ENCODE results near the gene FAM131C. TPM values are rescaled to one million over a fixed set of nuclear protein-coding genes. Genes with fewer than 3 reads are reported as not detected.
"Not testable (repeated sequence)": the region's sequence is repeated elsewhere in the genome, so short reads cannot be mapped to it uniquely, and the experiment has no call there.

FAM131C gene
- total and polyA plus RNA-seq, 2 experiments from 2014 or later = 0.71 to 1.3 TPM

DNA sequence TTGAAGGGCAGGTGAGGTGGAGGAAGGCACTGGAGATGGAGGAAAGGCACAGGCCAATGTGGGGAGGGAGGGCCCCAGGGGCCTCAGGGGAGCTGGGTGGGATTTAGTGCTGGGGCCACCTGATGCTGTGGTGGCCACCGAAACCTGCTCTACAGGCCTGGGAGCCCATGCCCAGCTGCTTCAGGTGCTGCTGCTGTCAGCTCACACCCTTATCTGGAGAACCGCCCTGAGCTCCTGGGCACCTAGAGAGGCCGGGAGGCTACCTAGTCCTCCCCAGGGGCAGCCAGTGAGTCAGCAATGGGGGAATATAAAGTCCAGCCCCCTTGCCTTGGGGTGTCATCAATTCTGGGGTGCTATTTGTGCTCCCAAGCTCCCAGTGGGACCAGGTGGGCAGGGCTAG lies 12.2 kb downstream of the FAM131C start:
- Histone ChIP-seq H3K9me2 (ENCODE audit: insufficient read depth) (no peaks in the 10 kb centered on the region), H3K27ac (ENCODE audit: low read depth) (no peak overlapping the region), H3K79me2 (replicated peaks; ENCODE audit: insufficient read depth) (no peaks in the 10 kb centered on the region), H3K4me2 (no peak overlapping the region), H3K4me1 (ENCODE audit: insufficient read depth) (no peaks in the 10 kb centered on the region; the same call in 1 of the 2 replicates), H3K36me3 (ENCODE audit: insufficient read depth) (no peaks in the 10 kb centered on the region), H3F3A (replicated peaks; ENCODE audit: low read depth) (no peaks in the 10 kb centered on the region), H4K20me1 (replicated peaks; ENCODE audit: insufficient read depth) (no peaks in the 10 kb centered on the region), H3K27me3 (ENCODE audit: insufficient read depth) (no peaks in the 10 kb centered on the region), H3K4me3 (no peak overlapping the region), H2AFZ (no peak overlapping the region)
- H3K27ac Mint-ChIP-seq = no peak overlapping the region
- no peaks in the 10 kb centered on the region for H3K36me3 Mint-ChIP-seq (ENCODE audit: low read depth)
- no peak for TF ChIP-seq STAT1 (IDR thresholded peaks at IDR 0.05; ENCODE audit: unreplicated experiment)
- no peak for DNase-seq (ENCODE audit: low spot score)
- ATAC-seq = no peak
- H3K4me1 Mint-ChIP-seq = peaks cover 29% of the 10 kb centered on the region
- peaks cover 9% of the 10 kb centered on the region for H3K27me3 Mint-ChIP-seq (ENCODE audit: insufficient read depth, low read depth, poor library complexity)
- H3K4me3 Mint-ChIP-seq = no peak overlapping the region
- no peaks in the 10 kb centered on the region for H3K9me3 Mint-ChIP-seq

DNA sequence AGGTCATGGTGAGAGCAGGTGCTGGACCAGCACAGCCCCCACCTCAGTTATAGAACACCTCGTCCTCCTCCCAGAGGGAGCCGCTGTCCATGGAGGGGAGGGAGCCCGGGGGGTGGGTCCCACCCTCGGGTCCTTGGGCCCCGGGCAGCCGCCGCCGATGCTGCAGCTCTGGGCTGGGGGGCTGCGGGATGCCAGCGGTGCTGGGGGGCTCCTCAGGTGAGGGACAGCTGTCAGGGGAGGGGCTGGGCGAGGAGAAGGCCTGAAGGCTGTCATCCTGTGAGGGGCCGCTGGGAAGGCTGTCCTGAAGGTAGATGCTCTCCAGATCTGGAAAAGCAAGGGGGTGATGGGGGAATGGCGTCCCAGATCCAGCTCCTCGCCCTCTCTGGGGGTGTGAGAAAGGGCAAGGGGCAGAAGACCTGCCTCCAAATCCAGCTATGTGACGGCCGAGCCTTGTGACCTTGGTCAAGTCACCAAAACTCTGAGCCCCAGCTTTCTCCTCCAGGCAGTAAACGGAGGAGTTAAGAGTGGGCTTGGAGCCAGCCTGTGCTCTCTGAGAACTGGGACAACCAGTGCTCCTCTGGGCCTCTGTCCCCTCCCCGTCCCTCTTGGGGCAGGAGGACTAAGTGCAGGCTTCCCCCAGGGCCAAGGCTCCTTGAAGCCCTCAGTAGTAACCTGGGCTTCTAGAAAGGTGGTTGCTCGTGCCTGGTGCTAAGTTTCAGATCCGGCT lies 14.9 kb downstream of the FAM131C start:
- not testable (repeated sequence) for H2AFZ ChIP-seq; H3K27me3 Mint-ChIP-seq (ENCODE audit: insufficient read depth, low read depth, poor library complexity); H3K27ac Mint-ChIP-seq; ATAC-seq; H3F3A ChIP-seq (replicated peaks; ENCODE audit: low read depth); DNase-seq (ENCODE audit: low spot score); H3K36me3 Mint-ChIP-seq (ENCODE audit: low read depth); H3K9me2 ChIP-seq (ENCODE audit: insufficient read depth); H3K27me3 ChIP-seq (ENCODE audit: insufficient read depth); H3K79me2 ChIP-seq (replicated peaks; ENCODE audit: insufficient read depth); H3K36me3 ChIP-seq (ENCODE audit: insufficient read depth); H3K9me3 Mint-ChIP-seq; H3K4me1 ChIP-seq (ENCODE audit: insufficient read depth); H3K4me3 ChIP-seq; H3K4me3 Mint-ChIP-seq; H3K27ac ChIP-seq (ENCODE audit: low read depth); H4K20me1 ChIP-seq (replicated peaks; ENCODE audit: insufficient read depth); H3K4me2 ChIP-seq
- H3K4me1 Mint-ChIP-seq = peaks cover 14% of the 10 kb centered on the region

DNA sequence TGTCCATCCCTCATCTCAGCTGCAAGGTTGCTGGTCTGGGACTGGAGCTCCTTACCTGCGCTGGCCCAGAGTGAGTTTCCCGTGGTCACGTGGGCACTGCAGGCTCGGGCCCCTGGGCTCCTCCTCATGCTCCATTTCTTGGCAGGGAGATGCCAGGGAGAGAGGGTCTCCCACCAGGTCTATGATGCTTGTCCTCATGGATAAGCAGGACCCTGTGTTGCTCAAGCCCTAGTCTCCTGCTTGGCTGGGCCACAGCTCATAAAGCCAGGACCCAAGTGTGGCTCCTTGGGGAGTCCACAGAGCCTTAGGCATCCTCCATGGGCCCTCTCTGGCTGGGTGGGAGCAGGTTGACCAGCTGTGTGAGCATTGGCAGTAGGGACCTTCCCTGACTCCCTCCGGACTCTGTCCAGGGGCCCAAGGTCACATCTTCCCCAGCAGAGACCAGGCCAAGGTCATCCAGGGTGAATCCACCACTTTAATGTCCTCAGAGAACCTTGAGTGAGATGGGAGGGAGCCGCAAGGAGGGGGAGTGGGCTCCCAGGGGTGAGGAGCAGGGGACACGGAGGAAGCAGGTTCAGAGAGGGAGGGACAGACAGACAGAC lies 16.0 kb downstream of the FAM131C start:
- not testable (repeated sequence) for H3K36me3 ChIP-seq (ENCODE audit: insufficient read depth); H2AFZ ChIP-seq; H3K9me3 Mint-ChIP-seq; H3K9me2 ChIP-seq (ENCODE audit: insufficient read depth); H3K27ac ChIP-seq (ENCODE audit: low read depth); ATAC-seq; H3K36me3 Mint-ChIP-seq (ENCODE audit: low read depth); H3K4me2 ChIP-seq; DNase-seq (ENCODE audit: low spot score); H3K27me3 Mint-ChIP-seq (ENCODE audit: insufficient read depth, low read depth, poor library complexity); H3K27me3 ChIP-seq (ENCODE audit: insufficient read depth); H3K4me1 ChIP-seq (ENCODE audit: insufficient read depth); H4K20me1 ChIP-seq (replicated peaks; ENCODE audit: insufficient read depth); H3K27ac Mint-ChIP-seq; H3F3A ChIP-seq (replicated peaks; ENCODE audit: low read depth); H3K4me1 Mint-ChIP-seq; H3K79me2 ChIP-seq (replicated peaks; ENCODE audit: insufficient read depth); H3K4me3 ChIP-seq; H3K4me3 Mint-ChIP-seq

DNA sequence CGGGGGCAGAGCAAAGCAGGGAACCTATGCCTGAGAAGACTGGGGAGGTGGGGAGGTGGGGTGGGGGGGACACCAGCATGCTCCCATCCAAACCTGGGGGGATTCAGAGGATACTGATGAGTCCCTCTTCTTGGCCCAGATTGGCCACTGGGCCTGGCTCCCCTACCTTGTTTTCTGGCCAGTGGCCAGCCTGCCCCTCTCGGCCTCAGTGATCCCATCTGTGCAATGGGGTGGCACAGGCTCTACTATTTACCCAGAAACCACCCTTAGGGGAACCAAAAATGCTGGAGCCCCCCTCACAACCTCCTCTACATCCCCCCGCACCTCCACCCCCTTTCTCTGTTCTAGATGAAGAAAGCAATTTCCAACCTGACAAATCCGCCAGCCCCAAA lies 16.9 kb downstream of the FAM131C start:
- not testable (repeated sequence) for H3K36me3 Mint-ChIP-seq (ENCODE audit: low read depth)

More for the DNA sequence above, 16.9 kb downstream of the FAM131C start:
- not testable (repeated sequence) for H3K36me3 ChIP-seq (ENCODE audit: insufficient read depth); H3K4me1 Mint-ChIP-seq; H3K4me3 ChIP-seq; H2AFZ ChIP-seq; H3K4me3 Mint-ChIP-seq; H3F3A ChIP-seq (replicated peaks; ENCODE audit: low read depth); H3K4me2 ChIP-seq; H3K27ac Mint-ChIP-seq; H3K27me3 ChIP-seq (ENCODE audit: insufficient read depth); H3K27ac ChIP-seq (ENCODE audit: low read depth); H3K9me3 Mint-ChIP-seq; ATAC-seq; H3K27me3 Mint-ChIP-seq (ENCODE audit: insufficient read depth, low read depth, poor library complexity); H3K4me1 ChIP-seq (ENCODE audit: insufficient read depth); H4K20me1 ChIP-seq (replicated peaks; ENCODE audit: insufficient read depth); H3K9me2 ChIP-seq (ENCODE audit: insufficient read depth); H3K79me2 ChIP-seq (replicated peaks; ENCODE audit: insufficient read depth); DNase-seq (ENCODE audit: low spot score)

Data from GM23338 (cell line).